ENCODE results near the gene COMMD8. TPM values are rescaled to one million over a fixed set of nuclear protein-coding genes. Genes with fewer than 3 reads are reported as not detected.

Gene COMMD8
- total RNA-seq, 1 experiment from 2014 or later, result 19.9 TPM

DNA sequence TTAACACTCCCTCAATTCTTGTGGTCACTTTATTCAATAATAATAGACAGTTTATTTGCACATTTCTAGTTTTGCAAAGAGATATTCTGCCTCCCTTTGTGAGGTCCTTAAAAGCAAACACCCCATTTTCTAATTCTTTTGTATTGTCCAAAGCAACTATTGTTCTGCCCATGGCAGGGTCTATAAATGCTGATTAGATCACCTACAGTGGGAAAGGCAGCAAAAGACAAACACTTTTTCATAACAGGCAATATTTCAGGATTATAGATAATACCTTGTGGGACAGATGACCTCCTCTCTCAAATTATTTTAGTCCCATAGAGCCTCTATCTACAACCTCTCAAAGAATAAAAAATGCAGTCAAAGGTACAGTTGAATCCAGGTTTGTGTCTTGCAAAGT, 28.6 kb downstream of the COMMD8 start:
- Histone ChIP-seq H4K20me1 (ENCODE audit: insufficient read depth) (no peaks in the 10 kb centered on the region), H2AFZ (ENCODE audit: low read depth, low read length, poor library complexity, severe bottlenecking) (no peak overlapping the region), H3K4me2 (ENCODE audit: low read length) (no peak overlapping the region), H3K4me1 (ENCODE audit: control insufficient read depth in 1 of 2, insufficient read depth in 2 of 2, low read length in 2 of 2) (no peaks in the 10 kb centered on the region), H3K27ac (ENCODE audit: low read depth, low read length) (no peak overlapping the region), H3K4me3 (replicated peaks in 1 of 2; ENCODE audit: low read depth in 1 of 2, low read length in 2 of 2) (no peak overlapping the region), H3K79me2 (ENCODE audit: insufficient read depth, low read length) (no peaks in the 10 kb centered on the region), H3K9me2 (ENCODE audit: insufficient read depth) (no peaks in the 10 kb centered on the region), H3K36me3 (ENCODE audit: control insufficient read depth in 1 of 2, insufficient read depth in 2 of 2, low read length in 2 of 2) (no peaks in the 10 kb centered on the region), H3K9ac (ENCODE audit: low read length) (no peak overlapping the region), H3K9me3 (ENCODE audit: control insufficient read depth in 1 of 2, insufficient read depth in 1 of 2, low read depth in 1 of 2, low read length in 2 of 2) (no peaks in the 10 kb centered on the region), H3K27me3 (ENCODE audit: insufficient read depth, low read length) (no peaks in the 10 kb centered on the region)
- CTCF ChIA-PET, result no interaction called here
- no TSS peak for BruUV-seq (replicated peaks)
- TF ChIP-seq SRF (IDR thresholded peaks at IDR 0.05; ENCODE audit: low read depth) (no peak), POLR2A (IDR thresholded peaks at IDR 0.05; ENCODE audit: borderline replicate concordance, extremely low read depth, insufficient read depth, insufficient read length) (no peak), EGR1 (IDR thresholded peaks at IDR 0.05; ENCODE audit: low read depth) (no peak), FOSL1 (IDR thresholded peaks at IDR 0.05; ENCODE audit: low read depth) (no peak)
- TF ChIP-seq, protein P1, sequence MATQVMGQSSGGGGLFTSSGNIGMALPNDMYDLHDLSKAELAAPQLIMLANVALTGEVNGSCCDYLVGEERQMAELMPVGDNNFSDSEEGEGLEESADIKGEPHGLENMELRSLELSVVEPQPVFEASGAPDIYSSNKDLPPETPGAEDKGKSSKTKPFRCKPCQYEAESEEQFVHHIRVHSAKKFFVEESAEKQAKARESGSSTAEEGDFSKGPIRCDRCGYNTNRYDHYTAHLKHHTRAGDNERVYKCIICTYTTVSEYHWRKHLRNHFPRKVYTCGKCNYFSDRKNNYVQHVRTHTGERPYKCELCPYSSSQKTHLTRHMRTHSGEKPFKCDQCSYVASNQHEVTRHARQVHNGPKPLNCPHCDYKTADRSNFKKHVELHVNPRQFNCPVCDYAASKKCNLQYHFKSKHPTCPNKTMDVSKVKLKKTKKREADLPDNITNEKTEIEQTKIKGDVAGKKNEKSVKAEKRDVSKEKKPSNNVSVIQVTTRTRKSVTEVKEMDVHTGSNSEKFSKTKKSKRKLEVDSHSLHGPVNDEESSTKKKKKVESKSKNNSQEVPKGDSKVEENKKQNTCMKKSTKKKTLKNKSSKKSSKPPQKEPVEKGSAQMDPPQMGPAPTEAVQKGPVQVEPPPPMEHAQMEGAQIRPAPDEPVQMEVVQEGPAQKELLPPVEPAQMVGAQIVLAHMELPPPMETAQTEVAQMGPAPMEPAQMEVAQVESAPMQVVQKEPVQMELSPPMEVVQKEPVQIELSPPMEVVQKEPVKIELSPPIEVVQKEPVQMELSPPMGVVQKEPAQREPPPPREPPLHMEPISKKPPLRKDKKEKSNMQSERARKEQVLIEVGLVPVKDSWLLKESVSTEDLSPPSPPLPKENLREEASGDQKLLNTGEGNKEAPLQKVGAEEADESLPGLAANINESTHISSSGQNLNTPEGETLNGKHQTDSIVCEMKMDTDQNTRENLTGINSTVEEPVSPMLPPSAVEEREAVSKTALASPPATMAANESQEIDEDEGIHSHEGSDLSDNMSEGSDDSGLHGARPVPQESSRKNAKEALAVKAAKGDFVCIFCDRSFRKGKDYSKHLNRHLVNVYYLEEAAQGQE (IDR thresholded peaks at IDR 0.05; ENCODE audit: low read depth), result no peak
- intact Hi-C loops (cut with micrococcal nuclease), result no loop called here
- POLR2A ChIA-PET, result no interaction called here
- DNase-seq (ENCODE audit: low read depth, low spot score) (no peak), ATAC-seq (no peak)
- RAD21 ChIA-PET (ENCODE audit: low non-redundant PET in 1 of 2, low total read pairs in 2 of 2, uncharacterized antibody in 2 of 2, unreplicated experiment in 2 of 2), result no interaction called here

DNA sequence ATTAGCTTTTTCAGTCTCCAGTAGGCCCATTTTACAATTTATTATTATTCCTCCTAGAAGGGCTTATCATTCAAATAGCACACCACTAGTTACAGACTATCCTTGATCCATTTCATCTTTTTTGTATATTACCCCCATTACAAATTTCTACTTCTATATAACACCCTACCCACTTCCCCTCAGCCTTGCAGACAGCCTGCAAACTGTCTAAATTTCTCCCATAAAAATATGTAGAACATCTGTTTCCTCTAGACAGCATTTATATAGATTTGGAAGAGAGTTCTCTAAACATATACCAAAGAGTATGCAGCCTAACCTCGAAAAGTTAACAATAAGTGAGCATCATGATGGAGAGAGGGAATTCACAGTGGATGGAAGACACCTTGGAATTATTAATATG, 30.8 kb downstream of the COMMD8 start:
- no peak overlapping the region for H3K27ac ChIP-seq (ENCODE audit: low read depth, low read length)
- H3K9me3 ChIP-seq (ENCODE audit: control insufficient read depth in 1 of 2, insufficient read depth in 1 of 2, low read depth in 1 of 2, low read length in 2 of 2), result no peaks in the 10 kb centered on the region
- H3K4me1 ChIP-seq (ENCODE audit: control insufficient read depth in 1 of 2, insufficient read depth in 2 of 2, low read length in 2 of 2), result no peaks in the 10 kb centered on the region
- RAD21 ChIA-PET (ENCODE audit: low non-redundant PET in 1 of 2, low total read pairs in 2 of 2, uncharacterized antibody in 2 of 2, unreplicated experiment in 2 of 2), result no interaction called here
- CTCF ChIA-PET, result no interaction called here
- POLR2A ChIA-PET, result no interaction called here
- DNase-seq (ENCODE audit: low read depth, low spot score) (no peak), ATAC-seq (no peak)
- H3K27me3 ChIP-seq (ENCODE audit: insufficient read depth, low read length), result no peaks in the 10 kb centered on the region
- H3K36me3 ChIP-seq (ENCODE audit: control insufficient read depth in 1 of 2, insufficient read depth in 2 of 2, low read length in 2 of 2), result no peaks in the 10 kb centered on the region
- H3K79me2 ChIP-seq (ENCODE audit: insufficient read depth, low read length), result no peaks in the 10 kb centered on the region
- H2AFZ ChIP-seq (ENCODE audit: low read depth, low read length, poor library complexity, severe bottlenecking), result no peak overlapping the region
- H3K9me2 ChIP-seq (ENCODE audit: insufficient read depth), result no peaks in the 10 kb centered on the region
- intact Hi-C loops (cut with micrococcal nuclease), result no loop called here
- no peak overlapping the region for H3K9ac ChIP-seq (ENCODE audit: low read length)
- H3K4me2 ChIP-seq (ENCODE audit: low read length), result no peak overlapping the region
- no peaks in the 10 kb centered on the region for H4K20me1 ChIP-seq (ENCODE audit: insufficient read depth)
- BruUV-seq (replicated peaks), result no TSS peak
- no peak overlapping the region for H3K4me3 ChIP-seq (replicated peaks in 1 of 2; ENCODE audit: low read depth in 1 of 2, low read length in 2 of 2)
- TF ChIP-seq YY1 (IDR thresholded peaks at IDR 0.05; ENCODE audit: extremely low read depth, insufficient replicate concordance, low read depth, low read length) (no peak), POLR2A (IDR thresholded peaks at IDR 0.05; ENCODE audit: borderline replicate concordance, extremely low read depth, insufficient read depth, insufficient read length) (no peak), SRF (IDR thresholded peaks at IDR 0.05; ENCODE audit: low read depth) (no peak), ZFX (IDR thresholded peaks at IDR 0.05) (no peak), CBX3 (IDR thresholded peaks at IDR 0.05; ENCODE audit: low read depth) (no peak), ZBTB33 (IDR thresholded peaks at IDR 0.05; ENCODE audit: extremely low read depth, insufficient replicate concordance, low read length) (no peak), EGR1 (IDR thresholded peaks at IDR 0.05; ENCODE audit: low read depth) (no peak), SP1 (IDR thresholded peaks at IDR 0.05; ENCODE audit: low read depth) (no peak), TCF7L2 (IDR thresholded peaks at IDR 0.05; ENCODE audit: borderline replicate concordance, extremely low read depth, insufficient read depth, insufficient read length) (no peak), JUND (IDR thresholded peaks at IDR 0.05) (no peak)
- TF ChIP-seq, protein P2, sequence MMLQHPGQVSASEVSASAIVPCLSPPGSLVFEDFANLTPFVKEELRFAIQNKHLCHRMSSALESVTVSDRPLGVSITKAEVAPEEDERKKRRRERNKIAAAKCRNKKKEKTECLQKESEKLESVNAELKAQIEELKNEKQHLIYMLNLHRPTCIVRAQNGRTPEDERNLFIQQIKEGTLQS (IDR thresholded peaks at IDR 0.05), result no peak

Data from HCT116 (cell line).